GM19035 (cell line): Measurements from ENCODE around the gene ADRA2B.

ENCODE experiments used
- ATAC-seq: cut with Tn5 transposase; IDR thresholded peaks from one replicate; pipeline ENCODE4 v1.9.1; 2021; ENCODE audit not compliant: unreplicated experiment

The ADRA2B gene

DNA sequence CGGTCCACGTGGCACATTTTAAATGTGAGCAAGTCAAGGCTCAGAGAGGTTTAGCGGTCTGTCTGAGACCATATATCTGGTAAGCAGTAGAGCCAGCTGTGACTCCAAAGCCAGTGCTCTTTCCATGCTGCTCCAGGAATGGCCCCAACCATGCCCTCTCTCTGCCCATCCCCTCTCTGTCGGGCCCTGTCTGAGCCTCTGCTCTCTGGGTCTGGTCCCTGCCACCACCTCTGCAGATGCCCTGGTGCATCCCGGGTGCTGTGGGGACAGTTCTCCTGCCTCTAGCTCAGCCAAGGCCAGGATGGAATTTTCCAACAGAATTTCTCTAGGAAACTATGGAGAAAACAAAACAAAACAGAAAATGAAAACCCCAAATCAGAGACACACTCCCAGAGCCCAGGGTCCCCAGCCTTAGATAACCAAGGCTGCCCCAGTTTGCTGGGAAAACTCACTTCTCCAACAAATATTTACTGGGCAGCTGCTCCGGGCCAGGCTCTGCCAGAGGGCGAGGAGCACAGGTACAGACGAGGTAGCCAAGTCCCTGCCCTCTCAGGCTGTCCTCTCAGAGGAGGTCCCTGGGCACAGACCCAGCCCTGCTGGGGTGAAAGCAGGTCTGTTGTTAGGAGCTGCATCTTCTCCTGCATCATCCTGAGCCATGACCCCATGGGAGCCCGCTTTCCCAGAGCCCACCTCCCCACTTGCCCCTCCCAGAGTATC, 9.2 kb downstream of the ADRA2B start:
- ATAC-seq = no peak

DNA sequence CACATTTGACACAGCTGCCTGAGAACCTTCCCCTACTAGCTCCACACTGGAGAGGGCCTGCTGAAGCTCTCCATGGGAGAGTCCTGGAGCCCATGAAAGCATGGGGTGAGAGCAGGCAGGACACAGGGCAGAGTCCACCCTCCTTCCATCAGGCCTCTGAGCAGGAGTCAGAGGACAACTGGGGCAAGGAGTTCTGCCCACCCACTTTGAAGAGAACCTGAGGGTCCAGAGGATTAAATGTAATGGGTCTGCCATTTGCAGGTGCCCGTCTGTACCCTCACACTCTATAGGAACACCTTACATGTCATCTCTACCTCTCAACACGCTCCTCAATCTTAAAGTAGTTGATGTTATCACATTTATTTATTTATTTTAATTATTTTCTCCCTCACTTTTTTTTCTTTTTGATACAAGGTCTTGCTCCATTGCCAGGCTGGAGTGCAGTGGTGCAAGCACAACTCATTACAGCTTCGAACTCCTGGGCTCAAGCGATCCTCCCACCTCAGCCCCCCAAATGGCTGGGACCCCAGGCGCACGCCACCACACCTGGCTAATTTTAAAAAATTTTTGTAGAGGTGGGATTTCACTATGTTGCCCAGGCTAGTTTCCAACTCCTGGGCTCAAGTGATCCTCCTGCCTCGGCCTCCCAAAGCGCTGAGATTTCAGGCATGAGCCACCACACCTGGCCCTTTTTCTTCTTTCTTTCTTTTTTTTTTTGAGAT, 10.2 kb downstream of the ADRA2B start:
- no peak for ATAC-seq

DNA sequence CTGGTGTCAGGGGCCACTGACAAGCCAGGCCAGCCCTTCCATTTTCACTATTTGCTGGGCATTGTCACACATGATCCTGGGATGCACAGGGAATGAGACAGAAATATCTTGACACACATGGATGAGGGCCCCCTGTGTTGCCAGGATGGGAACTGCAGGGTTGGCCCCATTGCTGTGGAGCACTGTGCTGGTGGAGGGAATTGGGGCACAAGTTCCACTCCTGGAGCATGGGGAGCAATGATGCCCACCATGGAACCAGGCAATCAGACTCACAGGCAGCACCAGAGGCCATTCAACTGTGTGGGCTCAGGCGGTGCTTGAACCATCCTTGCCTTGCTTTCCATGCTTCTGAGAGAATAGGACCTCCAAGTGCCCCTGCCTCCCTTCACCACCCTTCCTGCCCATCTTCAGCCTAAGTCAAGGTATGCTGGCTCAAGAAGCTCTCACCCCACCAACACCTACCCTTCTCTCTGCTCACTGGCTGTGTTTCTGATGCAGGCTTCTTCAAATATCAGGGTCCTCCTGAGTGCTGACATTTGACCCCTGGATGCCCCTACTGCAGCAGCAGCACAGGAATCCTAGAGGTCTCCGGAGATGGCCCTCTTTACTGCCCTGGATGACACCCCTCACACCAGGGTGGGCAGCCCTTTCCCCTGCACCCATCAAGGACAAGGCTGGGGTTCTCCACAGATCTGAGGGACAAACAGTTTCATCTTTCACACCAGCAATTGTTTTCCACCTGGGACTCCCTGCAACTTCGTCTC, 11.0 kb downstream of the ADRA2B start:
- ATAC-seq = no peak

DNA sequence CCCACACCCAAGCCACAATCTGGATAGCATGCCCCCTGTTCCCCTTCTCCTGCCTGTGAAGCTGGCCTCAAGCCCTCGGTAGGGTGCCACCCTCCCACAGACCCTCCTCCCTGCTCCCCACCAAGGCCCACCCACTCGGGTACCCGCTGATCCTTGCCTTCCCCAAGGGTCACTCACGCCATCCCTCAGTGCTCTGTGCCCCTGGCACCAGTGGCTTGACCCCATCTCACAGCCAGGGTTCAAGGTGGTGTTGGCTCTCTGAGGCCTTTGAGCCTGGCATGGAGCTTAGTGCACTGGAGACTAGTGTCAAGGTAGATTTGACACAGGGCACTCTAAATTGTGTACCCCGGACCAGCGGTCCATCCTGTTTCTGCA, 11.9 kb downstream of the ADRA2B start:
- no peak for ATAC-seq

DNA sequence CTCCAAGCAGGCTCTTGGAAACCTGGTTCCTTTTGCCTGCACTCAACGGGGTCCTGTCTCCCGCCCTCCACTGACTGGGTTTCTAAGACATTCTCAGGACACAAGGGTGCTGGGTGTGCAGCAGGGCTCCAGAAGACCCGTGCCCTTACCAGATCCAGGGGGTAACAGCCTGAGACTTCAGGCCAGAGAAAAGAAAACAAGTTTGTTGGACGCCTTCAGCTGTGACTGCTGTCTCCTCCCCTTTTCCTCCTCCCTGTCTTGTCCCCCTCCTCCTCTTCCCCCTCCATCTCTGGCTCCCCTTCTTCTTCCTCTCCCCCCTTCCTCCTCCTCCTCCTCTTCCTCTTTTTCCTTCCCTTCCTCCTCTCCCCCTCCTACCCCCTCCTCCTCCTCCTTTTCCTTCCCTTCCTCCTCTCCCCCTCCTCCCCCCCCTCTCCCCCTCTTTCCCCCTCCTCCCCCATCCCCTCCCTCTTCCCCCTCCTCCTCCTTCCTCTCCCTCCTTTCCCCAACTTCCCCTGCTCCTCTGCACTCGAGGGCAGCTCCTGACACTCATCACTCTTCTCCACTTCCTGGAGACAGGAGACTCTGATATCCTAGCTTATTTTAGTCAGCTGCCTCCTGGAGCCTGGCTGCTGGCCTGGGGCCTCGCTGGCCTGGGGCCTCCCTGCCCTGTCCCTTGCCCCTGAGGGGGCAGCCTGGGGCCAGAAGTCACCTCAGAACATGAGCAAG, 12.4 kb downstream of the ADRA2B start:
- no peak for ATAC-seq

DNA sequence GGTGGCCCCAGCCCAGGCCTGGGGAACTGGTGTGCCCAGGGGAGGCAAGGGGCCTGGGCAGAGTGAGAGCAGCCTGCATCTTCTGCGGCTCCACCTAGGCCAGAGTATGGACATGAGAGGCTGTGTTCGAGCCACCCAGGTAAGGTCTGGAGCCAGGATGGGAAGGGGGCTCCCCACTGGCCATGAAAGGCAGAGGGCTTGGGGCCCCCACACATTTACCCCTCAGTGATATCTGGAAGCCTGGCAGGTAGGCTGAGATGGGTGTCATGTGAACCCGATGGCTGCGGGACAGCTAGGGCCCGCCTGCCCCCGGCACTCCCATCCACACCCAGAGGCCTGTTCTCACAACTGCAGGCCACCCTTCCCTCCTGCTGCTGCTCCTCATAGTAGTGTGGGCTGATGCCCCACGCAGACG, 13.2 kb downstream of the ADRA2B start:
- no peak for ATAC-seq

DNA sequence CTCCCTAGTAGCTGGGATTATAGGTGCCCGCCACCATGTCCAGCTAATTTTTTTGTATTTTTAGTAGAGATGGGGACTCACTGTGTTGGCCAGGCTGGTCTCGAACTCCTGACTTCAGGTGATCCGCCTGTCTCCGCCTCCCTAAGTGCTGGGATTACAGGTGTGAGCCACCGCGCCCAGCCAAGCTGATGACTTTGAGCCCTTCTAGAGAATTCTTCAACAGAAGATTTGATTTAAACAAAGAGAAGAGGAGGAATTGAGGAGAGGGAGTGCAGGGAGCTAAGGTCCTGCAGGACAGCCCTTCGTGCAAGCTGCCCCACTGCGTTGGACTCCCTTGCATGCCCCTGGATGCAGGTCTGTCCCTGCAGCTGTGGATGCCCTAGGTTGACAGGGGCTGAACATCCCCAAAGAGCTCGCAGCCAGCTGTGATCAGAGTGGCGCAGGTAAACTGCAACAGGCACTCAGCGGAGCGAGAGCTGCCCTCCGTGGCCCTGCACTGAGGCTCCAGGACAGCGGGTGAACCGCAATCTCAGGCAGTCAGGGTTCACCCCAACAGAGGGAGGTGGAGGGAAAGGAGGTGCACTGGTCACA, 13.7 kb downstream of the ADRA2B start:
- ATAC-seq = no peak

DNA sequence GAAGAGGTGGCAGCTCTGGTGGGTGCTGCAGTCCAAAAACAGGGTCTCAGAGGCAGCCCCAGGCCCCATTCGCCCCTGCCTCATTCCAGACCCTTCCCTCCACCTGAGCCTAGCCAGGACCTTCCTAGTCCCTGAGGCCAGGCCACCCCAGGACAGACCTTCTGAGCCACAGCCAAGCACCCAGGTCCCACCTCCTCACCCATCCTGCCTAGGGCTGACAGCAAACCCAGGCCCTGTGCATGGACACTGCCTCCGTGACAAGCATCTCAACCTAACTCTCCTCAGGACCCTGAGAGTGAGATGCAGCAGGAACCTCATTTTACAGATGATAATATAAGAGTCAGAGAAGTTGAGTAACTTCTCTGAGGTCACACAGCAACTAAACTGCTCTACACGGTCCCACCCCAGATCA, 15.5 kb downstream of the ADRA2B start:
- no peak for ATAC-seq

DNA sequence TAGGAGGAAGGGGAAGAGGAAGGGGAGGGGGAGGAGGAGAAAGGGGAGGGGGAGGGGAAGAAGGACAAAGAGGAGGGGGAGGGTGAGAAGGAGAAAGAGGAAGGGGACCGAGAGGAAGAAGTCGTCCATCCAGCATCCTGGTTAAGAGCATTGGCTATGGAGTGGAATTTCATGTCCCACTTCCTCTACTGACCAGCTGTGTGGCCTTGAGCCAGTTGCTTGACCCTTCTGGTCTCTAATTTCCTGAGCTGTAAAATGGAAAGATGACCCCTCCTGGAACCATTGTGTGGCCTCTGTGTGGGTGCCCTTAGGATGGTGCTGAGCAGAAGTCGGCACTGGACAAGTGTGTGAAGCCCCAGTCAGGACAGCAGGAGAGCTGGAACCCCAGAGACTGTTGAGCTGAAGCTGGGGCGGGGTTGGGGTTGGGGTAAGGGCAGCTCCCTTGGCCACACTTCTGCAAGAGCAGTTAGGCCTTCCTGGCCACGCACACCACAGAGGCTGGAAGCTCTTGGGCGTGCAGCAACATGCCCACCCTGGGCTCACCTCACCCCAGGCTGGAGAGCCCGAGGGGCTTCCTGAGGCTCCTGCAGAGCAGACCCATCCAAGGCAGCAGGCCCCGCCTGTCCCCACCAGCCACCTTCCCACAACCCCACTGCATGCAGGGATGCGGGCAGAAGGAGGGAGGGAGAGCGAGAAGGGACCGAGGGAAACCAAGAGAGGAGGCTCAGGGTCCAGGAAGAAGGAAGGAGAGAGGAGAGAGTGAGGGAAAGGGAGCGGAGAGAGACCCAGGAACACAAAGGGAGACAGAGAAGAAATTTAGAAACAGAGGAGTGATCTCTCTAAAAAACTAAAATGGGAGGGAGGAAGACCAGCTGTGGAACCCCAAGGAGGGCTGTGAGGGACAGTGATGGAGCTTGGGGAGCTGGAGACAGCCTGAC, 16.2 kb downstream of the ADRA2B start:
- no peak for ATAC-seq

DNA sequence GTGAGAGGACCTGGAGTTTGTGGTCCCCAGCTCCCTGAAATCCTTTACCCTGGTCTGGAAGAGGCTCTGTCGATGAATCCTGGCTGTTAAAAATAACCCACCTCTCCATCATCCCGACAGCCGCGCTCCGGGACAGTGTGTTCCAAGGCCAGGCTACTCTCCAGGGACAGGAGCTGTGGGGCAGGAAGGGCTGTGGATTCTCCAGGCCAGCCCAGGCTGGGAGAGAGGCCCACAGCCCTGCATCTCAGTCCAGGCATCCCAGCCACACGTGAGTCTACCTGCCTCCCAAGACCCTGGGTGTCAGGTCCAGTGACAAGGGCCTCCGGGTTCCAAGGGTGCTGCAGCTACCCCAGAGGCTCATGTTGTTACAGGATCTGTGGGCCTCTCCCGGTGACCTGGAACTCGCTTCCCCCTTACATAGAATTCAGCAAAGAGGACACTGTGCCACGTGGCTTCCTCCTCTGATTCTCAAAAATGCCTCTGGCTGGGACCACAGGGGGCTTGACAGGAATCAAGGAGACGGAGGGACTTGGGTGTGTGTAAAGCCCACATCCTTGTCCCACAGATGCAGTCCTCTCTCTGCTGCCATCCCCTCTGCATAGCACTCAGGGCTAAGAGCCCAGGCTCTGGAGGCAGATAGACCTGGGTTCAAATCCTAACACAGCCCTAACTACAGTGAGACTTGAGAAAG, 17.3 kb downstream of the ADRA2B start:
- no peak for ATAC-seq

DNA sequence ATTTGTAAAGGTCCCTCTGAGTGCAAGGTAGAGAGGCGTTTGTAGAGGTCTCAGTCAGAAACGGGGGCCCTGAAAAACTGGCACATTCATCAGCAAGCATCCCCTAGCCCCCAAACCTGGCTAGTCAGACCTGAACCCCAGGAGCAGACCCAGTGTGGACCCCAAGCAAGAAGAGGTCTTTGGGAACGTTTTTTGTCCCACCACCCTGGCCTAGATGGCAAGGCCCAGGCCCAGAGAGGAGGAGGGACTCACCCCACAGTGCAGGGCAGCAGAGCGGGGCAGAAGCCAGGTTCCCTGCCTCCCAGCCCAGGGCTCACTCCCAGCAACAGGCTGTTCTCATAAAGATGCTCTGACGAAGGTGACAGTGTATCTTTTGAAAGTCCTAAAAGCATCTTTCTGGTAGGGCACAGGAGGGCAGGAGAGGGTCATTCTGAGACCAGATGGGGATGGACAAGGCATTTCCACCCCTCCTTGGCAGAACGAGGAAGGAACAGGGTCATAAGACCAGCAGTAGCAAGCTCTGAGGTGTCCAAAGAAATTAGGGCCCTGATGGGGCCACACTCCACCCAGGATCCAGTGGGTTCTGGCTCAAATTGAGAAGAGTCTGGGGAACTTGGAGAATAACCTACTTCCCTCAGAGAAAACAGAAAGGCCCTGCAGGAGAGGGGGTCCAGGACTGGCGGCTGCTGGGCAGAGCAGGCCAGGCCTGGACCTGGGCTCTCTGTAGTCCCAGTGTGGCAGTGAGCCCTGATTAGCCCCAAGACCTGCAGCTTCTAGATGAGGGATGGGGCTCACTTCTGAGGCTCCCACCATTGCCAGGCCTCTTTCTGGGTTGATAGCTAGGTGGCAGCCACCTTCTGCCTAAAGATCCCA, 18.2 kb downstream of the ADRA2B start:
- ATAC-seq = no peak

DNA sequence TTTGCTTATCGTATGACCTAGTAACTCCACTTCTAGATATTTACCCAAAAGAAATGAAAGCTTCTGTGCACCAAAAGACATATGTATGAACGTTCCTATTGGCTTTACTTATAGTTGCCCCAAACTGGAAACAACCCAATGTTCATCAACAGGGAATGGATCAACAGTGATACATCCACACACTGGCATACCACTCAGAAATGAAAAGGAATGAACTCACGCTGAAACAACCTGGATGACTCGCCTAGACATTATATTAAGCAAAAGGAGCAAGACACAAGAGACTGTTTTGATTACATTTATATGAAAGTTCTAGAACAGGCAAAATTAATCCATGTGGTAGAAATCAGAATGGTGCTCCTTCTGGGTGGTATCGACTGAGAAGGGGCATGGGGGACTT, 18.9 kb downstream of the ADRA2B start:
- ATAC-seq = no peak

DNA sequence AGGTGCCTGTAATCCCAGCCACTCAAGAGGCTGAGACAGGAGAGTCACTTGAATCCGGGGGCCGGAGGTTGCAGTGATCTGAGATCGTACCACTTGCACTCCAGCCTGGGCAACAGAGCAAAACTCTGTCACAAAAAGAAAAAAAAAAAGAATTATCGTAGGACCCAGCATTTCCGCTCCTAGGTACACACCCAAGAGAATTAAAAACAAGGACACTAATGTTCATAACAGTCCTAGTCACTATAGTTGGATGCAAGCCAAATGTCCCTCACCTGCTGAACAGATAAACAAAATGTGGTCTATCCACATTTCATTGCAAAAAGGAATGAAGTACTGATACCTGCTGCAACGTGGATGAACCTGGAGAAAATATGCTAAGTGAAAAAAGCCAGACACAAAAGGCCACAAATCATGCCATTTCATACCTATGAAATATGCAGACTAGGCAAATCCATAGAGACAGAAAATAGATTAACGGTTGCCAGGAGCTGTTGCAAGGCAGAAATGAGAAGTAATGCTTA, 21.2 kb downstream of the ADRA2B start:
- no peak for ATAC-seq

DNA sequence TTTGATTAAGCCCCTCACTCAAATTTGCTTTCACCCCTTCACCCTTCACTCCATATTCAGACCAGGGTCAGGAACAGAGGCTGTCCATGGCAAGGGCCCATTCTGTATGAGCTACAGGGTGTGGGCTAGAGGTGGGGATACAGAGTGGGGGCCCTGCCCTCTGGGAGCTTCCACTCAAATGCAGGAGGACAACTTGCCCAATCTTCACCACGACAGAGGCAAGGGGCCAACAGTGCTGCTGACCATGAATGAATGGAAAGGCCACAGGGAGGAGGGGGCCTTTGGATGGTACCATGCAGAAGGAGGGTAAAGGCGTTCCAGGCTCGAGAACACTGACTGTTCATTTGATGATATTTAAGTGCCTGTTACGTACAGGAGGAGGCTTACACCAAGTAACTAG, 22.8 kb downstream of the ADRA2B start:
- ATAC-seq = no peak

DNA sequence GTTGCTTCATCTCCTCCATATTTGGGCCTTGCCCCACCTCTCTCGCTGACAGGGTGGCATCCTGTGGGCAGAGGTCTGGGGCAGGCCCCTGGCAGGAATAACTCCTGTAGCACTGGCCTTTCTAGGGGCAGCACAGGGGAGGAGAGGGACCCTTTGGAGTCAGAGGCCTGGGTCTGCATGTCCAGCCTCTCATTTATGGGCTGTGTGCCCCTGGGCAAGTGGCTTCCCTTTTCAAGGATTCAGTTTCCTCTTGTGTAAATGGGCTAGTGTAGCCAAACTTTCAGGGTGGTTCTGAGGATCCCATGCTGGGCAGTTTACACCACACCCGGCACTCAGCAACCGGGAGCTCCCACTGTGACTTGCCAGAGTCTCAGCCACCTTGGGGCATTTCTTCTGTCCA, 23.4 kb downstream of the ADRA2B start:
- no peak for ATAC-seq

DNA sequence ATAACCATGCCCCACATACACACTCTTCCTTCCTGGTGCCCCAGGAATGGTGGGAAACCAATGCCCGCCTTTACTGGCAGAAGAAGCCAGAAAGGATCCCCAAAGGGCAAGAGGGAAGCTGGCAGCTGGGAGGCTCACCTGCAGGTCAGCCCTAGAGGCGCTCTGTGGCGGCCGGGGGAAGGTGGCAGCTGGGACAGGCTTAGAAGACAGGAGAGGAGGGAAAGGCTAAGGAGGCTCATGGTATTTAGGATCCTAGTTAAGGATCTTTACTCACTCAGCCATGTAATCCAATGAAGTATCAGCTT, 23.8 kb downstream of the ADRA2B start:
- ATAC-seq = no peak

DNA sequence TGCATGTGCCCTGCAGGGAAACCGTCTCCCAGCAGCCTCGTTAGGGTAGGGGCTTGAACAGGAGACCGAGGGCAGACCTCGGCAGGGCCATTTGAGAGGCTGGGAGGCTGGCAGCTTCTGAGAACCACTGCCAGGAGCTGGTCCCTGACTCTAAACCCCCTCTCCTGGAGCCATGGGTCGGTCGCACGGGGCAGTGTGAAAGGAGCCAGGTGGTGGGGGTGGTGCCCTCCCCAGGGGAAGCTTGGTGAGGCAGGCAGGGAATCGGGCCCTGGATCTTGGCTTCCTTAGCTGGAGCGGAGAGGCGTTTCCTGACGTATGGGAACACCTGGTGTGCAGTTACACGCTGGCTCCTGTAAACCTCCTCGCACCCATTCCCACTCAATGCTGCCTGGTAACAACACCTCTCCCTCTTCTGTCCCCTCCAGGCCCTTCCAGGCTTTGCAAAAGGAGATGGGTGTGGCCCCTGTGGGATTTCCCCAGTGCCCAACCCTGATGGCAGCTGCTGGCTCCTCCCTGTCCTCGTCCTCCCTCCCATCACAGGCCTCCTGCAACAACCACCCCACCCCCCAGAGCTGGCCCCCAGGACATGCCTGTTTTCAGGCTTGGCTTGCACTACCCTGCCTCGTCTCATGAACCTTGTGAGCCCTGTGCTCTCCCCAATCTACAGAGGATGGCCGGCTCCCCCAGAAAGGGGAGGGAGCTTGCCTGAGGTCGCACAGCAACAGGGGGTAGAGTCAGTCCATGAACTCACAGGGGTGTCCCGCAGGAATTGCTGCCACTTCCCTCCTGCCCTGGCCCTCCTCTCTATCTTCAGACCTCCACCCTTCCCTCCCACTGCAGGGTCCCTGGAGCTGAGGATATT, 24.4 kb downstream of the ADRA2B start:
- ATAC-seq = no peak
